Kidney capillary endothelial cell (primary cell): ENCODE data around the gene IL27RA.

Experiments used
- DNase-seq: peaks from one replicate; pipeline ENCODE4 v3.0.0-alpha.2; 2018; ENCODE audit warnings: low spot score

IL27RA gene

DNA sequence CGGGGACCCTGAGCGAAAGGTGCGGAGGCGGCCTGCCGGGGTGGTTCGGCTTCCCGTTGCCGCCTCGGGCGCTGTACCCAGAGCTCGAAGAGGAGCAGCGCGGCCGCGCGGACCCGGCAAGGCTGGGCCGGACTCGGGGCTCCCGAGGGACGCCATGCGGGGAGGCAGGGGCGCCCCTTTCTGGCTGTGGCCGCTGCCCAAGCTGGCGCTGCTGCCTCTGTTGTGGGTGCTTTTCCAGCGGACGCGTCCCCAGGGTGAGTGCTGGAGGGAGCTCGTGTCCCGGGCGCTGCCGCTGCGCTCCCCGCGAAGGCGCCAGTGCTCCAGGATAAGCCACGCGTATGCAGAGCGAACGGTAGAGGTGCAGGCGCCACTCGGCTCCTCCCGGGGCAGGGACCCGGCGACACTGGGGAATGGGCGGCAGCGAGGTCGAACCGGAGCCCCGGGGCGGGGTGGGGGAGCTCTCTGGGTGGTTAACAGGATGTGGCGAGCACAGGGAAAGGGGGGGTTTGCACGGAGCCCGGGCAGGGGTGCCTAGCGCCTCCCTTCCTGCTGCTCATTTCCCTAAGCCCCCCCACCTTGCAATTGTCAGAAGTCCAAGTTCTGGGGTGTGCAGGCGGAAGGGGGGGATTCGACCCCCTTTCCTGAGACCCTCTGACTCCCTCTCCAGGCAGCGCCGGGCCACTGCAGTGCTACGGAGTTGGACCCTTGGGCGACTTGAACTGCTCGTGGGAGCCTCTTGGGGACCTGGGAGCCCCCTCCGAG lies at the start of gene IL27RA:
TSS of gene IL27RA (plus strand) at position 44 of the 762 bp plus-strand sequence. CDS start at position 155, 111 bp downstream.
- peak; percentile 34 for DNase-seq

DNA sequence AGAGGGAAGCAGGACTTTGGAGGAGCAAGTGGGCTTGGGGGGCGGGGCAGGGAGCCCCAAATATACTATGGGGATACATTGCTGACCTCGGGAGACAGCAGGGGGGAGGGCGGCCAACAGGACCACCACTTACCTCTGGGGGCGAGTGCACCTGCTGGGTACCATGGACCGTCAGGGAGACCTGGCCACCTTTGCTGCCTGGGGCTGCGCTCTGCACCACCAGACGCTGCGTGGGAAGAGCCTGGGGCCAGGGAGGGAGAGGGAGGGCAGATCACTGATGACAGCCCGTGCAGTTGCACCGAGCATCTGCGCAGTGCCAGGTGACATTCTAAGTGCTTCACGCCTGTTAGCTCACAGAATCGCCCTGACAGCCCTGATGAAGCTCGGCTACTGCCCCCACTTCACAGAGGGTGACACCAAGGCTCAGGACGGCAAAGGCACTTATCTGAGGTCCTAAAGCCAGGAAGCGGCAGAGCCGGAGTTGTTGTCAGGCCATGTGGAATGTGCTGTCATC lies 49.5 kb upstream of the IL27RA start:
- no peak for DNase-seq

DNA sequence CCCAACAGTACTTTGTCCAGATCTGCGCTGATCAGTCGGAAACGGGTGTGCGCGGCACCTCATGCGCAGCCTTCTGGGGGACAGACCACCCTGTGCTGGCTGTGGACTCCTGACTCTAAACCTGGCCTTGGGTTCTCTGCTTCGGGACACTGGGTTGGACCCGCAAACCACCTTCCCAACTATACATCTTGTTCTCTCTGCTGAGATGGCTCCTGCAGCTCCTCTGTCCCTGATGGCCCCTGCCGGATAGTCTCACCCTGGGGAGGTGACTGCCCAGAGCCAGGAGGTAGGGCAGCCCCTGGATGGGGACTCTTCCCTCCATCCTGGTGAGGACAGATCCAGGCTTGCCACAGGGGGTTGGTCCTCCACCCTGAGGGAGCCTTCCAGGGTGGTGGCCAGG lies 48.8 kb upstream of the IL27RA start:
- DNase-seq = no peak

GRCh38 chr19:13983213-13983889 lies 48.2 kb upstream of the IL27RA start:
- no peak for DNase-seq

- DNase-seq = no peak
Measured at GRCh38 chr19:13984186-13984585, 47.4 kb upstream of the IL27RA start.

DNA sequence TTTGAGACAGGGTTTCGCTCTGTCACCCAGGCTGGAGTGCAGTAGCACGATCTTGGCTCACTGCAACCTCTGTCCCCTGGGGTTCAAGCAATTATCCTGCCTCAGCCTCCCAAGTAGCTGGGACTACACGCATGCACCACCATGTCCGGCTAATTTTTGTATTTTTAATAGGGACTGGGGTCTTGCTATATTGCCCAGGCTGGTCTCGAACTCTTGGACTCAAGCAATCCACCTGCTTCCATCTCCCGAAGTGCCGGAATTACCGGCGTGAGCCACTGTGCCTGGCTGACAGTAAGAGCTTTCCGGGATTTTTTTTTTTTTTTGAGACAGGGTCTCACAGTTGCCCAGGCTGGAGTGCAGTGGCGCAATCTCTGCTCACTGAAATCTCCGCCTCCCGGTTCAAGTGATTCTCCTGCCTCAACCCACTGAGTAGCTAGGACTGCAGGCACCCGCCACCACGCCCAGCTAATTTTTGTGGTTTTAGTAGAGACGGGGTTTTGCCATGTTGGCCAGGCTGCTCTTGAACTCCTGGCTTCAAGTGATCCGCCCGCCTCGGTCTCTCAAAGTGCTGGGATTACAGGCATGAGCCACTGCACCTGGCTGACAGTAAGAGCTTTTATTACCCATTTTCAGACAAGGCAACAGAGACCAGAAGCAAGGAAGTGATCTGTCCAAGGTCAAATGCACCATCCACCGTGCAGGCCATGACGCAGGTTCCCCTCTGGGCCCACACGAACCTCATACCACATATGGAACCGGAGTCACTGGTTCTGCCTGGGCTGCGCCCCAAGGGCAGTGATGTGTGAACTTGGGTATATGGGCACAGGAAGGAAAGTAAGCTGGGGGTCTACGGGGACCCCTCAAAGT lies 46.5 kb upstream of the IL27RA start:
- no peak for DNase-seq

- DNase-seq = no peak
Measured at GRCh38 chr19:13985771-13986347, 45.7 kb upstream of the IL27RA start.

DNA sequence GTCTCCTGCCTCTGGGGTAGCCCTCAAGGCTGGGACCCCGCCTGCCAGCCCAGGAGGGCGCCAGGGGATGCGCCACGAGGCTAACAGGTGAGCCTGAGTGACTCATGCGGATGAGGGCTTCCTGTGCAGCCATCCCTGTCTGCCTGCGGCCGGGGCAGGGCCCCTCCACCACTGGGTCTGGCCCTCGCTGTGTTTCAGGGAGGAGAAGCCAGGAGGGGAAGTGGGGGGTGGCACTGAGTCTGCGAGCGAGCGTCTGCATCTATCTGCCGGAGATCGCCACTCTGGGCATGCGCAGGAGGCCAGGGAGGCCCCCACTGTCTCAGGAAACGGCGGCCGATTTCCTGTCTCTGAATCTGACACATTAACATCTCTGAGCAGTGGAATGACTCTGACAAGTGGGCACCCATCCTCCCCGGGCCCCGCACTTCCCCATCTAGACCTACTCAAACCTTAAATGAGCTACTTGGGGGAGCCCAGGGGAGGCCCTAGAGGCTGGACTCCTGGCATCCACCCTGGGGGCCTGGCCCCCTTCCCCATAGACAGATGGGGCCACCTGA lies 45.1 kb upstream of the IL27RA start:
- peak; percentile 98 for DNase-seq

GRCh38 chr19:13987101-13987890 lies 44.3 kb upstream of the IL27RA start:
- no peak for DNase-seq

DNA sequence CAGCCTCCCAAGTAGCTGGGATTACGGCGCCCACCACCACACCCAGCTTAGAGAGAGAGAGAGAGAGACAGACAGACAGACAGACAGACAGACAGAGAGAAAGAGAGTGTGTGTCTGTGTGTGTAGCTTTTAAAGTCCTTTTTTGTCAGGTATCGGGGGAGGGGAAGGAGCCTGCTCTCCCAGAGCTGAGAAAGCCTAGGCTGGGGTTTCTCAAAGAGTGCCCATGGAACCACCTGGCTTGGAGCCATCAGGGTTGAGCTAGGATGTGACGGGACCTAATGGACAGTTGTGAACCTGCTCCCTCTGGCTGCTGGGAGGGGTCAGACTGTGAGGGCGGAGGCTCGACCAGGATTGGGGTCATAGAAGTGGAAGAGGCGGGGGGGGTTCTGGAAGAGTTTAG lies 42.1 kb upstream of the IL27RA start:
- no peak for DNase-seq

DNA sequence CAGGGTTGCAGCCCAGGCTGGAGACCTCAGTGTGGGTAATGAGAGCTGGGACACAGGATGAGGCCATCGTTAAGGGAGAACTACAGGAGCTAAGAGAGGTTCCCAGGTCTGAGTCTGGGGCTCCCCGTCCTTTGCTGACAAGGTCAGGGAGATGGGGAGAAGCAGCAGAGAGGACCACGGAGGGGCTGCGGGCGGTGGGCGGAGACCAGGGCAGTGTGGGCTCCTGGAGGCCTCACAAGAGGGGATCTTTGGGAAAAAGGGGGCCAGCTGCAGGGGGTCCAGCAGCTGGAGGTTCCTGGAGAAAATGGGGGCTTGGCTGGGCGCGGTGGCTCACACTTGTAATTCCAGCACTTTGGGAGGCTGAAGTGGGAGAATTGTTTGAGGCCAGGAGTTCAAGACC lies 41.5 kb upstream of the IL27RA start:
- no peak for DNase-seq

DNA sequence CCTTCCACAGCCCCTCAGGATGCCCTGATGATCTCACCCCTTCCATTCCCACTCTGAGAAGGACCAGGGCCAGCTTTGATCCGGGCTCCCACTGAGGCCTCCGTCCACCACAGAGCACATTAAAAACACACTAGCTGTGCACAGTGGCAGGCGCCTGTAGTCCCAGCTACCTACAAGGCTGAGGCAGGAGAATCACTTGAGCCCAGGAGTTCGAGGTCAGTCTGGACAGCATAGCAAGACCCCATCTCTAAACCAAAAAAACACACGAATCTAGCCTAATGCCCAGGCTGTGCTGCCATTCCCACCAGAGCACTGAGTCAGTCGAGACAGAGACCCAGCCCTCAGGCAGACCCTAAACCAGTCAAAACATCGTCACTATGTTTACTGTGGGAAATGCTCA lies 39.5 kb upstream of the IL27RA start:
- DNase-seq = no peak

GRCh38 chr19:13993590-13994300 lies 37.8 kb upstream of the IL27RA start:
- no peak for DNase-seq

GRCh38 chr19:13995017-13995728 lies 36.4 kb upstream of the IL27RA start:
- no peak for DNase-seq

DNA sequence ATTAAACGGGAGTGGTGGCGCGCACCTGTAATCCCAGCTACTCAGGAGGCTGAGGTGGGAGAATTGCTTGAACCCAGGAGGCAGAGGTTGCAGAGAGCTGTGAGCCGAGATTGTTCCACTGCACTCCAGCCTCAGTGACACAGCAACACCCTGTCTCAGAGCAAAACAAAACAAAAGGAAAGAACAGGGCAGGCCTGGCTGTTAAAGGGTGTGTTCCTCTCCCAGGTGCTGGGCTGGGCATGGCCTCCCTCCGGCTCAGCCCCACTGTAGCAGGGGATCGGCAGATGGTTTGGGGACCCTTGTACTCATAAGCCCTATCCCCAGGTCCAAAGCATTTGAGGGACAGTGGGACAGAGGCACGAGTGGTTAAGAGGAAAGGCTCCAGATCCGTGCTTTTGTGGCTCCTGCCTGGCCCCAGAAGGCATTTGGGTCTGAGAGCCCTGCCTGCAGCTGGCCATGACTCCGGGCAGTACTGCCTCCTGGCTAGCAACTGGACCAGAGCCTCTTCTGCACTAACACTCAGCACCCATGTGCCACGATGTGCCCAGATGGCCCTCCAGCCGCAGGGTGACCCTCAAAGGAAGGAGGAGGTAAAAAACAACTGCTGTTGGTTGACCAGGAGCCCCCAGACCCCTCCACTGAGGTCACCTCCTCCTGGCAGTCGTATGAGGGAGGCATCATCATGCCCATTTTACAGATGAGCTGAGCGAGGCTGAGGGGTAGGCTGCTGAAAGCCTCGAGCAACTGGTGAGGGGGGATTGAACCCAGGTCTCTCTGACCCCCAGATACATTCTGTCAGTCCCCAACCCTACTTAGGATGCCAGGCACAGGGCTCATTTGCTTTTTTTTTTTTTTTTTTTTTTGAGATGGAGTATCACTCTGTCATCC lies 35.4 kb upstream of the IL27RA start:
- no peak for DNase-seq

DNA sequence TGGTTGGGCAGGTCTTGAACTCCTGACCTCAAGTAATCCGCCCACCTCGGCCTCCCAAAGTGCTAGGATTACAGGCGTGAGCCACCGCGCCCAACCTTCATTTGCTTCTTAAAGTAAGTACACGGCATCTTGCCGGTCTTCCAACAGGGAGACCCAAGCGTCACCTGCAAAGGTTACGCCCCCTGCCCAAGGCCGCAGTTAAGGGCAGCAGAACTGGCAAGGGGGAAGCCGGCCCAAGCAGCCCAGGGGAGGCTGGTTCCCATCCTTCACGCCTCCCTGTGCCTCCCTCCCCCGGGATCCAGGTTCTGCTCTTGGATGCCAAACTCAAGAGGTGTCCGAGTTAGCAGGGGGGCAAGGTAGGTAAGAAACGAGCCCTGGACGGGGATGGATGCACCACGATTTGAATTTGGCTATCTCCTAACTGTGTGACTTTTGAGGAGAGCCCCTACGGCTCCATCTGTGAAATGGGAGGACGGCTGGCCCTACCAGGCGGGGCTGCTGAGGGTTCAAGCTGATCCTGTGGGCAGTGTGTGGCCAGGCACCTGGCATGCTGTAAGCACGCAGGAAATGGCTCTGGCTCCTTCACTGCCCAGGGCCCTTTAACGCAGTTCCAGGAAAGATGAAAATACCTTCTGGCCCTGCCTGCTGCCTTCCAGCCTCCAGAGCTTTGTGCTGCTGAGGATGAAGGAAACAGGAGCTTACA lies 34.5 kb upstream of the IL27RA start:
- no peak for DNase-seq

DNA sequence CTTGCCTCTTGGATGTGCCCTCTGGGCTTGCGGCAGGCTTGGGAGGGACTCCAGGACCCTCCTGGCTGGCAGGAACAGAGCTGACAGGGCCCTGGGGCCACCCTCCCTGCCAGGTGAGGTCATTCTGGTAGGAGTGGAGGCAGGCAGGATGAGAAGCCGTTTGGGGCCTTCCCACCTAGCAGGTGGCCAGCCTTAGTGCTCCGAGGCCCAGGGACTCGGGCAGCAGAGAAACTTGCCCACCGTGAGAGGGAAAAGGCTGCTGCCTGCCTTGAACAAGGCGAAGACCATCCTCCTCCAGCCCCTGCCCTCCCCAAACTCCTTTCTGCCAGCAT lies 34.0 kb upstream of the IL27RA start:
- DNase-seq = no peak

DNA sequence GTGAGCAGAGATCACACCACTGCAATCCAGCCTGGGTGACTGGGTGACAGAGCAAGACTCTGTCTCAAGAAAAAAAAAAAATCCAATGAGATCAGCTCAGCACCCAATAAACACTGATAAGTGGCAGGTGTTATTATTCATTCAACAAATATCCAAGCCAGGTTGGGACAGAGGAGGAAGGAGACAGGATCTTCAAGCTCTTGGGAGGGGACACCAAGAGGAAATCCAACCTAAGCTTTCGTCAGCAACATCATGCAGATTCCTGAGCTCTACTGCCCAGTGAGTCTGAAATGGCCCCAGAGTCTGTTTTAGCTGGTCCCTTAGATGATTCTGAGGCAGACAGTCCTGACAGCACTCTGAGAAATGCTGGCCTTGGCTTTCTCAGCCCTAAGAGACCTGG lies 33.1 kb upstream of the IL27RA start:
- DNase-seq = no peak
